Suppressor macrophage treated with lipopolysaccharide for 4 hours (primary cell): ENCODE data around the gene SEPTIN11.

Source experiments
- DNase-seq: peaks from one replicate; pipeline ENCODE4 v3.0.0-alpha.2; 2020

SEPTIN11 gene

DNA sequence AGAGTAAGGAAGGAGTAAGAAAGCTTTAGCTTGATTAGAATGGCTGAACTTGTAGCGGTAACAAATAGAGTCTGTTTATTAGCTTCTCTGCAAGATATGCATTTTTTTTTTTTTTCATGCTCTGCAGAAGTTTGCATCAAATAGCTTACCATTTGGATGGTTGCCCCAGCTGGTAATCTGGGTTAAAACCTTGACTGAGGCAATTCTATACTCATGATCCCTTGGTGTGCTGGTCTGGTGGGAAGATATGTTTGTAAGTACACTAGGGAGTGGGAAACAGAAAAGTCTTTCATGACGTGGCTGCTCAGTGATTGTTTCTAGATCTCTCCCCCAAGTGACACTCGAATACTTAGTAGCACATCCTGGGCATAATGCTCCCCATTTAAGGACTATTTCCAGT lies 32.1 kb downstream of the SEPTIN11 start:
- DNase-seq = no peak

DNA sequence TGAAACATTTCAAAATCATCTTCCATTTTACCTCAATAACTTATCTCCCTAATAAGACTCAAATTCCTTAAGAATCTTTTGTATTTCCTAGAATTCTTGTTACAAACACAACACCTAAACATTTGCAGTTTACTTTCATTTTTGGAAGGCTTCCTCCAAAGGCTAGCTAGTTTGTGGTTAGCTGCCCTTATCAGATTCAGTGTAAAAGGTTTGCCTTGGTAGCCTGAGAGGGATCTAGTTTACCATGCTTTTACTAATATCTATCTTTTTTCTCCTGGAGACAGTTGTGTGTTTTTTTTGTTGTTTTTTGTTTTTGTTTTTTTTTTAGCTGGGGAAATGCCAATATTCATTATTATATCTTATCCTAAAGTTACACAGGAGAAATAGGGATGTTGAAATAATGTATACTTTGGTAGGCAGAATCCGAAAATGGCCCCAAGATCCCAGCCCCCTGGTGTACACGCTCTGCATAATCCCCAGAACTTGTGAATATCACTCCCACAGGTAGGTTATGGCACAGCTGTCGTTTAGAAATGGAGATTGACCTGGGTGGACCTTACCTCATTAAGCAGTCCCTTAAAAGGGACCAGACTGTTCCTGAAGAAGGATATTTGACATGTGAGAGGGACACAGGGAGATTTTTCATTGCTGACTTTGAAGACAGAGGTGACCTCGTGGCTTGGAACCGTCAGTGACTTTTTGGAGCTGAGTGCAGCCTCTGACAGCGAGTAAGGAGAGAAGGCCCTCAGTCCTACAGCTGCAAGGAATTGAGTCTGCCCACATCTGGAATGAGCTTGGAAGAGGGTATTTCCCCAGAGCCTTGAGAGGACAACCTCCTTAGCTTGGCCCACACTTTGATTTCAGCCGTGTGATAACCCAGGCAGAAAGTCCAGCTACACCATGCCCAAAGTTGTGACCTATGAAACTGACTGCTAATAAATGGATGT lies 33.4 kb downstream of the SEPTIN11 start:
- DNase-seq = no peak

DNA sequence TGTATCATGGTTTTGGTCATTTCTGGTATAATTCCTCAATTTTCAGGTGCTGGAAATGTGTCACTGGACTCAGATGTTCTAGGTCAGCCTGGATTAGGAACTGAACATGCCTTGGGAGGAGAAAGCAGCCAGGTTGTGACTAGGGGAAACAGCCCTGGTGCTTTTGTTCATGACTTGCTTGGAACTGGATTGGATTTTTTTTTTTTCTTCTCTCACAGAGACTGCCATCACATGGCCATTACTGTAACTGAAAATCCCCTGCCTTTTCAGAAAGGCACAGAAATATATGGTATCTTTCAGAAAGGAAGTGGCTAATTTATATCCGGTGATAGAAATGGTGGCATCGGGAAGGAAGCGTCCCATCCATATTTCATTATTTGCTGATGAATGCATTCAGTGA lies 34.6 kb downstream of the SEPTIN11 start:
- peak; percentile 52 for DNase-seq

DNA sequence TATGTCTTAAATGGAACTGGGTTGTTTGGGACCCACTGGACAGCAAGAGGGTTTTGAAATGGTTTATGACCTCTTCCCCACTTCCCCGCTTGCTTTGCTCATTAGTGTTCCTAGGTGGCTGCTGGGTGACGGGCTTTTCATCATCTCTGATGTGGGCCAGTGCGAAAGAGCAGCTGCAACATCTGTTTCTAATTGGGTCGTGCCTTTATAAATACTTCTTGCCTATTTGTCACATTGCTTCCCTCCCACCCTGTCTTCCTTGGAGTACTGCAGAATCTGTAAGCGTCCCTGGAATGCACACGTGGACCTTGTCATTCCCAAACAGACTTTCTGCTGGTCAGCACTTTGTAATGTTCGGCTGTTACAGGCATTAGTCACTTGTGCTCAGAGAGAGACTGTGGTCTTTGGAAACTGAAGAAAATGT lies 35.2 kb downstream of the SEPTIN11 start:
- DNase-seq = no peak

DNA sequence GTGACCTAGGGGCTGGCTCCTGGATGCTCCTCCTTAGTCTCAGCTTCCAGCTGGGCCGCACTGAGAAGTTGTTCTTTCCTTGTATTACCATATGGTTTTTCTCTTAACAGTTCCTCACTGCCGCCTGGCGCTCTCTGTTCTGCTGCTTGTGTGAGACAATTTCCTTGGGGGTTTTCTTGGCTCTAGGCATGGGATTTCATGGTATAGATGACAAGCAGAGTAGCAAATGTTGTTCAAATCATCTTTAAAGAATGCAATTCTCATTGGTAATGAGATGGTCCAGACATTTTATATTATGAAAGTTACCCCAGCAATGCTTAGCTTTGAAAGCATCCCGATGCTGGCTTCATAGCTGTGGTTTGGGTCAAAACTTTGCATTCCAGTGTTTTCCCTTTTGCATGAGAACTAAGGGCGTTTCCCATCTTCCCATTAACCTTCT lies 37.6 kb downstream of the SEPTIN11 start:
- no peak for DNase-seq

DNA sequence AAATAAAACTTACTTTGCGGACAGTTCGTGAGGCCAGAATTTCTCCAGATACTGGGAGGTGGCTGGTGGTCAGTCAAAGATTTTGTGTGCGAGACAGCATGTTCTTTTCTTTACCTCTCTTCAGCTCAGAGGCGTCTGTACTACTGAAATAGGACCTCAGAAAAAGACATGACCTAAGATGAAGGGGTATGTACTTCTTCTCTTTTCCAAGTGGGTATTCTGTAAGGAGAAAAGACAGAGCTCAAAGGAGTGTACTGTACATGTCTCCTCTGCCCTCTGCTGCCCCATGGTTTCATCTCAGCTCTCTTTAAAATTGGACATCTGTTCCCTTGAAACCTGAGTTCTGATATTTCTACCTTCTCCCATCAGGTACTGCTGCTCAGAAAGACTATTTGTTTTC lies 38.1 kb downstream of the SEPTIN11 start:
- no peak for DNase-seq

DNA sequence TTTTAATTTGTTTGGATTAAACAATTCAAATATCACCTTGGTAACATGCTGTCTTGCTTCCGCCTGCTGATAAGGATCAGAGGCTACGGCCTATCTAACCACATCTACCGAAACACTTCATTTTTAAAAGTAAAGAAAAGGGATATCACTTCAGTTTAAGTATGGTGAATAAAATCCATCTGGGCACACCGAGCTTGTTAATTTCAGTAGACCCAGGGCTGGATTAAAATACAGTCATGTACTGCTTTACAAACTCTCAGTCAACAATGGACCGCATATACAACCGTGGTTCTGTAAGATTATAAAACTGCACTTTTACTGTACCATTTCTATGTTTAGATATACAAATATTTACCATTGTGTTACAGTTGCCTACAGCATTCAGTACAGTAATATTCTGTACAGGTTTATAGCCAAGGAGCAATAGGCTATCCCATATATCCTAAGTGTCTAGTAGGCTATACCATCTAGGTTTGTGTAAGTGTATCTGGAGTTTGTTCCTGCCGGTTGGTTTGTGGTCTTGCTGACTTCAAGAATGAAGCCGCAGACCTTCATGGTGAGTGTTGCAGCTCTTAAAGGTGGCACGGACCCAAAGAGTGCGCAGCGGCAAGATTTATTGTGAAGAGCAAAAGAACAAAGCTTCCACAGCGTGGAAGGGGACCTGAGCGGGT lies 40.0 kb downstream of the SEPTIN11 start:
- no peak for DNase-seq

DNA sequence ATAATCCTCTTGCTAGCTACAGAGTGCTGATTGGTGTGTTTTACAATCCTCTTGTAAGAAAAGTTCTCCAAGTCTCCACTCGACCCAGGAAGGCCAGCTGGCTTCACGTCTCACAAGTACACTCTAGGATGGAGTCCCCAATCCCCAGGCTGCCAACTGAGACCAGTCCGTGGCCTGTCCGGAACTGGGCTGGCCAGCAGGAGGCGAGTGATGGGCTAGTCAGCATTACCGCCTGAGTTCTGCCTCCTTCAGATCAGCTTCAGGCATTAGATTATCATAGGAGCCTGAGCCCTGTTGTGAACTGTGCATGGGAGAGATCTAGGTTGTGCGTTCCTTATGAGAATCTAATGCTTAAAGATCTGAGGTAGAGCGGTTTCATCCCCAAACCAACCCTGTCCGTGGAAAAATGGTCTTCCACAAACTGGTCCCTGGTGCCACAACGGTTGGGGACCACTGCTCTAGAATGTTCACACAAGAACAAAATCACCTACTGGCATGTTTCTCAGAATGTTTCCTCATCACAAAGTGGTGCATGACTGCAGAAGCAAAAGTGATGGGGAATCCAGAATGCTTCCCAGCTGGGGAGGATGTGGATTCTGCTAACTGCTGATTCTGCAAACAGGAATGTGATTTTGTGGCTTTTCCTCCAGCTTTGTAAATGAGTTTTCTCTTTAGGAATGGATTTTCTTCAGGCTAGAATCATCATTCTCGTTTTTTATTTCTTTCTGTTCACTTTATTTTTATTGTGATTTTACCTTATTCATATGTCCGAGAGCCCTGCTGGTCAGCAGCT lies 40.9 kb downstream of the SEPTIN11 start:
- DNase-seq = no peak

DNA sequence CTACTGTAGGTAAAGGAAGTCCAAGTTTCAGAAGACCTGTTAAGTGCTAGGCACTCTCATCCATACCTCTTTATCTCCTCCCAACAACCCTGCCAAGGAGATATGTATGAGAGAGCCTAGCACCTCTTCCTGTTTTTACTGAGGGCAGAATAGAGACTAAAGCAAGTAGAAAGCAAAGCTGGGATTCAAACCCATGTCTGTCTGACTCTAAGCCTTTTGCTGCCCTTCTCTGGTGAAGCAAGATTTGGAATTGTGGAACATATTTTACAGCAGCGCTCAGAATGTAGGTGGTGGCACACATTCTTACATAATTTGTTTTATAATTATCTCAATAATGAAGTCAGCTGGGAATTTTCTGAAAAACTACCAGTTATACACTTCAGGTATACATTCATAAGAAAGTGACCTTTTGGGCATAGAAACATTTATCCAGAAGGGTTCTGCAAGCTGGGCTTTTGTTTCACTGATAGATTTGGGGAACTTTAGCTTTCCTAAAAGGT lies 41.7 kb downstream of the SEPTIN11 start:
- DNase-seq = peak; percentile 34

DNA sequence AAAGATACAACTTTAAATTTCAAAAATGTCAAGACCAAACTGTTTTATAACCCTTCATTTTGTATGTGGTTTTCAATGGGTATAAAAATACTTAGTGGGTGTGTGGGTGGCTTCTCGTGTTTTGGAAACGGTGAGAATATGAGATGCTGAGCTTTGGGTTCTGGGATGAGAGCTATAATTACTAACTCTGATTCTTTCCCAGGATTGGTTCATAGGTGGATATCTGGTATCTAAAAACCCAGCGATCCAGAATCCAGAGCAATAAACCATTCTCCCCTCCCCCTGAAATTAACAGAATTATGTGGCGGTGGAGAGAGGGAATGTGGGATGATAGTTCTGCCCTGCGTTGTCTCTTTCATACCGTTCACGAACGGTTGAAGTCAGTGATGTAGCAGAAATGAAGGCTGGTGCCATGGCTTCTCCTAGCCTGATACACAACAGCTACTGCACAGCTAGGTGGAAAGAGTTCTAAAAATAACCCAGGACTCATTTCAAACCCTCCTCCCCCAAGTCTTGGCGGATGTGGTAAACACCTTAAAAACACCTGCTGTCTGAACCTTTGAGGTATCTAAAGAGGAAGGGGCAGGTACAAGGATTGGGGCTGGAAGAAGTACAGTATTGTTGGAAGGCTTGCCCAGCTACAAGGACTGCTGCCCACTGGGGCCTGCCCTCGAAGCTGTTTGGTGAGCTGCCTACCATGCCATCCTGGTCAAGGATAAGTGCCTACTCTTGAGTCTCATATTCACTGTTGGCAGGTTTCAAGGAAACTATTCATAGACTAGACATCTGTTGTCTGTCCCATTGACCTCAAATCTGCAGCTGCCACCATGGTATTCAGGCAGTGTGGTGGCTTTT lies 44.5 kb downstream of the SEPTIN11 start:
- DNase-seq = no peak

DNA sequence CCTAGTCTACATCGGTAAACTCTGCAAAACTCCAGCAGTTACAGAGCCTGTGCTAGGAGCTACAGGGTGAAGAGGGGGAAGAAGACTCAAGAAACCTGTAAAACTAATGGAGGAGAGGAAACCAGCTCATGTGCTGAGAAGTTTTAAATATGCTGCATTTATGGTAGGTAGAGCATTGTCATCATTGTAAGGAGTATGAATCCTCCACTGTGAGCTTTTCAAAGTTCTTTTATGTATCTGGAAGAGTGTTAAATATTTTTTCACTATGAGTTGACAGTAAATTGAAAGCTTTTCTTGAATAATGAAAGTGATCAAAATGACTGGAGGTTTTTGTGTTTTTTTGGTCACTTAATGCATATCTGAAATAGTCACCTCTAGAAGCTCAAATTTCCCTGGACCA lies 46.2 kb downstream of the SEPTIN11 start:
- DNase-seq = no peak

DNA sequence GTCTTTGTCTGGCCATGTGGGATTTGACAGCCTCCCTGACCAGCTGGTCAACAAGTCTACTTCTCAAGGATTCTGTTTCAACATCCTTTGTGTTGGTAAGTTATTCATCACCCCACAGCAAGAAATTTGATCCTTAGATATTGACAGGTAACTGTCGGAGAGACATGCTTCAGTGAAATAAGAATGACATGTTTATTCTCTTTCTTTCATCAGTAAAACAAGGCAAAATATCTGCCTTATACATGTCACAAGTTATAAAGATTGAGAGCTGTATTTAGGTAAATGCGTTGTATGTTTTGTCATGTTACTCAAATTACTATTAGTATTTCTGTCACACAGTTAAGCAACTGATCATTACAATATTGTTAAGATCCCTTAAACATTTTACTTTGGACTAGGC lies 46.9 kb downstream of the SEPTIN11 start:
- DNase-seq = no peak

DNA sequence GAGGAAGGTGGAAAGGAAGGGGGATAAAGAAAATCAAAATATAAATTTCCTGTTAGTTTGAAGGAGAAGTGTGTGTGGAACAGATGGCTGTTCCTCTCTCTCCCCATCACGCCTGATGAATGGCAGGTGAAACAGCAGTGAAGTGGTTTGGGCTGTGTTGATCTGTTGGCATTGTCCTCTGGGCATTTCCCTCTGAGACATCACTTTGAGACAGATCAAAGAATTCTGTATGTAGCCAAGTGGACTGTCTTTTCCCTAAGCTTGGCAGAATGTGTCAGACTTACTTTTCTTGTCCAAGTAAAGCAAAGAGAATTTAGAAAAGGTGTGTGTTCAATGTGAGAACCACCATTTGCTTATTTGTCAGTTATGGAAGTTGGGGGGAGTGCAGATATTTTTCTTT lies 47.5 kb downstream of the SEPTIN11 start:
- no peak for DNase-seq

DNA sequence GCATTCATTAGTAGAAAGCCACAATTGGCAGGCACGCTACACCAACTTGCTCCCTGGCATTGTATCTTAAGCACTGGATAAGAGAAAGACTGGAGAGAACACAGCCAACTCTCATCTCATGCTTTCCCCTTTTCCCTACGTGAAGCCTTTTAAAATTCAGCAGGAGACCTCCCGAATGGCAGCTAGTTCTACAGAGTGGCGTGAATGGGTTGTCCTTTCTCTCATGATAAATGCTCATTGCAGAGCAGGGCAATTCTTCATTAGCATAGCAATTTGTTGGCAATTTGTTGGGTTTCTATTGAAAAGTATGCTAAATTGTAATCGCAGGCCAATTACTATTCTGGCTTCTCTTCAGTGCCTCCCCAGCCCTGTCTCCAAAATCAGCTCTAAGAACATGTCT lies 48.0 kb downstream of the SEPTIN11 start:
- no peak for DNase-seq

DNA sequence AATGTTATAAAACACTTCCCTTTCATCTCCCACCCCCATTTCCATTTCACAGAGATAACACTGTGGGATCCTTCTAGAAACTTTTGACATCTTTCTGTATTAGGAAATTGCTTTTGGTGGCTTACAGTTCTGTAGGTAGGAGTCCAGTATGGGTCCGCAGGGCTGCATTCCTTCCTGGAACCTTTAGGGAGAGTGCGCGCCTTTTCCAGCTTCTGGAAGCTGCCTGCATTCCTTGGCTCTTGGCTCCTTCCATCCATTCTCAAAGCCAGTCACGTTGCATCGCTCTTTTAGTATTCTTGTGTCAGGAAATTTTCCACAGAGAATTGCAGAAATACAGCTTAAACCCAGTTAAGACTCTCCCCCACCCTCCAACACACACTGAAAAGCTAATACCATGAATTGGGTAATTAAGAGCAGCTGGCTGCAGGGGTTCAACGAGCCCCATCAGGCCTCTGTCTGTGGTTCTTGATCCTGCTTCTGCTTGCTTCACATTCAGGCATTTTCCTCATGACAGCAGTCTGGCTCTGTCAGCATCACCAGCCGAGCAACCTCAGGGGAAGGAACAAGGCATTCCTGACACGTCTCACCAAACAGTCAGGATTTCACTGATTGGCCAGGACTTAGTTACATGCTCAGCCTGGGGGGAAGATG lies 48.8 kb downstream of the SEPTIN11 start:
- DNase-seq = no peak
